NAMALWA (cell line): ENCODE data around the gene TSC22D2.
A peak's percentile ranks its signal among the peaks of the same experiment; 100 is the strongest.

Experiments used
- DNase-seq: peaks from one replicate; pipeline ENCODE4 v3.0.0-alpha.2; 2015; ENCODE audit warnings: low spot score

The TSC22D2 gene

DNA sequence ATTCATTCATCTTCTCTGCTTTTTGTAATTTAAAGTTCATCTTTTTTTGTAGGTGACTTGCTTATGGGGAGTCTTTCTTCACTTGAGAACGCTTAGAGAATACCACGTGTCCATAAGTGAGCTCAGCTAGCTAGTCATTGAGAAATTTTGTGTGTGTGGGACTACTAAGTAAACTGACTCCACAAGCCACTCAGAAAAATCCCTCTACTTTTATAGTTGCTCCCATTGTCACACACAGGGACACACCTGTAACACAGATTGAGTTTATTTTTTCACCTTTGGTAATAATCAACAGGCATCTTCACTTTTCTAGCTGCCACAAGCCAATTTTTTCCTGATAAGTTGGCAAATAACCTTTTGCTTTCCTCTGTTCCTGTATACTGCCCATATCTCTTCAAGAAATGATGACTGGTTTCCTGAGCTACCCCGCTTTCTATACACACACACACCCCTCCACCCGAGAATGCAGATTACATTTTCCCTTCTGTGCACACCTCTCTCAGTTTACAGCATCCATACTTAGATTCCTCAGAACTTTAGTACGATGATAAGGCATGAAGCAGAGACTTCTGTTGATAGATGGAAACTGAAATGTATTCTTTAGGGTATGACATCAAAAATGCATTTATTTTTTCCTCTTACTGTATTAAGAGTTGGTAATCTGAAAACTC is 4.6 kb downstream of the TSC22D2 start:
- DNase-seq = peak; percentile 59

DNA sequence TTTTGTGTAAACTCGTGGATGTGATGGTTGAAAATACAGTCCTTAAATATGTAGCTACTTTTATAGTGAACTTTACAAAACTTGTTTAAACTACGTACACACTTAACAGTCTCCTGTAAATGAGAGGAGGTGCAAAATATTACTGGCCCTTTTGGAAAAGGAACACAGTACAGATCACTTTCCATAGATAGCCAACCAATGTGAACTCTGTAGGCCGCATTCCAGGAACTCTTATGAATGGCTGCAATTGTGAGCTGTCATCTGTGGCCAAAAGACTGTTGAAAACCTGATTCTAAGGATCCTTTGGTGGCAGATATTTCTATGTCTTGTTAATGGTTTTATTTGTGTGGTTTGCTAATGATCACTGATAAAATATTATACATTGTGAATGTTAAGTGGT is 6.2 kb downstream of the TSC22D2 start:
- no peak for DNase-seq

DNA sequence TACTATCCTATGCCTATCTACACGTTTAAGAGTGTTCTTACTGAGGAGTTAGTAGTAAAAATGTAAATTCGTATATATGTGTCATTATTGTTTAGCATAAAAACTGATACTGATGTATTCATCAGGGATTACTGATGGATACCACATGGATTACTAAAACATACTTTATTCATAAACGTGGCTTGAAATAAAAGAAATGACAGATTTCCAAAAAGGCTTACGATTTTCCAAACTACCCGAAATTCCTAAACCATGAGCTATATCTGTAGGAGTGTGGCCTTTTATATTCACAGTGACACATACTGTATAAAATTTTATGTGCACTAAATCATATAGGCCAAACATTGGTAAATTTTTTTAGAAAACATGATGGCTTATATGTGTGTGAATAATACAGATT is 6.9 kb downstream of the TSC22D2 start:
- no peak for DNase-seq

DNA sequence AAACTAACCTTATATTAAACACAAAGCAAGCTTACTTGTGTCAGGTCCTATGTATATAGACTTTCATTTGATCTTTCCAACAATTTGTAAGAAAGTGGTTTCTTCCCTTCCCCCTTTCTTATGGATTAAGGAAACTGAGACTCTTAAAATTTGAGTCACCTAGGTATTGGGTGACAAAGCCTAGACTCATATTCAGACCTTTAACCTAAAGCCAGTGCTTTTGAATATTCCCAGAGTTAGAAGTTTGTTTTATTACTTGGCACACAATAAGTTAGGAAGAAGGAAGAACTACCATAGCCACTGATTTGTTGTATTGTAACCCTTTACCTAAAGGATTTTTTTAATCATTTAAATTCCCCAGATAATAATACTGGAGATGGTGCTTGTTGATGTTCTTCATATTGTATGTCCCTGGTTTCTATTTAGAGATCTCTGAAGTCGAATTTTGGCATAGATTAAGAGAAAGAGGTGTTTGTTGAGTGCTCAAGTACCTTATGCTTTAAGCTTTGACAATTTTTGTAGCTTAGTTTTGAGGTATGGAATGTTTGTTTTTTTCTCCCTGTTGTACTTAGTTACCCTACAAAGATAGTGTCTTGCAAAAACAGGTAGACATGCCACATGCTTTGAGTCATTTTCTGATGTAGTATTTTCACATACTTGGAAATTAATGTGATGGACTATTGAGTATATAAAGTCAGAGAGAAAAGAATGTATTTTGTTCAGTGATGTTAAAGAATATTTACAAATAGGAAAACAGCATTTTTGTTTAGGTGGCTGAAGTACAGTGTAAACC is 11.2 kb downstream of the TSC22D2 start:
- DNase-seq = no peak

DNA sequence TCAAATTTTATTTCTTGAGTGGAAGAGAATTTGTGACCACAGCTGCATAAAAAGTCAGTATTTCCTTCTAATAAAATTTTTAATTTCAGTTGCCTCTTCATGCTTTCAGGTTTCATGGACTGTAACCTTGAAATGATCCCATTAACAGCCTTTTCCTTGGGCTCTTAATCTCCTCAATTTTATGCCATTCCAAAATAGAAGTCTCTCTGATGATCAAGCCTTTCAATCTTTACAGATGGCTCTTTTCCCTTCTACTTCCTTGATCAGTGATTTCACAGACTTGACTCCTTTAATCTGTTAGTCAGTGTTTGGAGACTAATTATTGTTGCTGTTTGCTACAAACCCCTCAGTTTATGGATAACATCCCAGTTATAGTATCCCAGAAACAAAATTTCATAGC is 11.9 kb downstream of the TSC22D2 start:
- DNase-seq = no peak

DNA sequence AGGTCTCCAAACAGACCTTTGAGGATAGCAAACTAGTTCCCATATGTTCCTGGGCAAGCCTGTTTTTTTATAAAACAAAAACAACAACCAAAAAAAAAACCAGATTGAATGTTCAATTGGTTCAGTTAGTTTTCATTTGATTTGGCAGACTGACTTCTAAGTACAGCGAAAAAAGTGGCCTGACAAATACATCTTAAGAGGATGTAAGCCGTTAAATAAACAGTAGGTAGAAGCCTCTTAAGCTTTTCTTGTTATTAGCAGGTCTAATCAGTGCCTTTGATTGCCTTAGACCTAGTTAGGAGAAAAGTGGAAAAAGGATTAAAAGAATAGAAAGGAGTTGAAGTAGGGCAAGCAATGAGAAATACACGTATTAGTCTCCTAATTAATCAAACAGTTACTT is 13.2 kb downstream of the TSC22D2 start:
- DNase-seq = no peak

DNA sequence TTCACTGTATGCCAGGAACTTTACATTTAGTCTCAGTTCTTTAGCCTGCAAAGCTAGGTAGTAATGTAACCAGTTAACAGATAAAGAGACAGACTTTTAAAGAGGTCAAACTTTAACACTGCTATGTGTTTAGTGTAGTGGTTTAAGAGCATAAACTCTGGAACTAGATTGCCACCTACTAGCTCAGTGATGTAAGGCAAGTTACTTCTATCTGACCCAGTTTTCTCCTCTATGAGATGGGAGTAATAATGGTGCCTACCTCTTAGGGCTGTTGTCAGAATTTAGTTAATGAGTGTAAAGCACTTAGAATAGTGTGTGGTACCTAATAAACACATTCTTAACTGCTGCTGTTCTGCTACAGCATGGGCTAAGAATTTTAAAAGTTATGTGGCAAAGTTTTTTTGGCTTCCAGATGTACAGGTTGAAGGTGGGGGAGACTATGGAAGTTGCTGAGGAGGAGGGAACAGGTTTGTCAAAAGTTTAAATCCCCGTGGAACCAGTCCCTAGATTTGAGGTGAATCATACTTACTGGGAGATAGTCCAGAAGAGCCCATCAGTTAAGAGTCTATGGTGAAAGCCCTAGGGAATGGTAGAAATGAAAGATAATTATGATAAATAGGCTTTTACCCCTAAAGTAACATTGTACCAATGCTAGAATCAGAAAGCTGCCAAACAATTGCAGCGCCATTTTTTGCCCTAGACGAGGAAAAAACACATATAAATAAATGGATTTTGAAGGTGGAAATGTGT is 13.9 kb downstream of the TSC22D2 start:
- no peak for DNase-seq

DNA sequence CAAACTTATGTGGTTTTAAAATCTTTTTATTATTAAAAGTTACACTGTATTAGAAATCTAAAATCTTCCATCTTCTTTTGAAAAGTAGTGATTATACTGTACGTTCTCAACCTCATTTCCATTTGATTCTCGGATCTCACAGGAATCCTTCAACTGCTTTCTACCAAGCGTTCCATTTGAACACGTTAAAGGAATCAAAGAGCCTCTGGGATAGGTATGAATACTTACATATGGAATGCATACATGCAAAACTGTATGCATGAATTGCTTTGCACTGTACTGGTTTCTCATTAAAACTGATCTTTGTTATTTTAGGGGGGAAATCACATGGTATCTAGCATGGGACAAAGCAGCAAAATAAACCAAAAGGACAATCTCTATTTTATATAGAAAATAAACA is 14.8 kb downstream of the TSC22D2 start:
- no peak for DNase-seq

DNA sequence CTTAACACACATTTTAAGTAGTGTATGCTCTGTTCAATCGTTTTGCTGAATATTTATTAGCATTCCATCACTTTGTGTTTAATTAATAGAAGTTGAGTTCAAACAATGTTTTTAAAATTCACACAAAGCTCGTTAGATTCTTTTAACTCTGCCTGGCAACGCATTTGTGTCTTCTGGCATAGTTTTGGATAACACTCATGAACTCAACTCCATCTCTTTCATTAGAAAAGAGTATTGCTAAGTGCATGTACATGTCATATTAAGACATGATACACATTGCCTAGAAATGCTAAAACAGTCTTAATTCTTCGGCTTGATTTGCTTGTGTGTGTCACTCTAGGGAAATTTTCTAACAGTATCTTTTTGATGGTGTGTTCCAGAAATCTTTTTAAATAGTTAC is 15.7 kb downstream of the TSC22D2 start:
- DNase-seq = no peak

DNA sequence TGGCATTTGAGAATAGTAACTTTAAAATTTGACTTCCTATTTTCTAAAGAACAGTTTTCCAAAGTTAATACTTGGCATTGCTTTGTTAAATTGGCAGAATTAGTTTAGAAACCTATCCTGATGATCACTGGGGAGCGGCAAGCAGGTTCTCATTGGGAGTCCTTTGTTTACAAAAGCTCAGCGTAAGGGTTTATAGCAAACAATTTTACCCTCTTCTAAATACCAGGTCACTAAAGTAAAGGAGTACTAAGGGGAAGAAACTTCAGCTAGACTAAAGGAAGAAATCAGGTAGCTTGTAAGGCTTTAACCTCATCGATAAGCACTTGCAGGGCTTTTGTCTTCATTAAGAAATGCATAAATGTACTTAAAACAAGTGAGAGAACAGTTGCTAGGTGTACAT is 18.2 kb downstream of the TSC22D2 start:
- no peak for DNase-seq

DNA sequence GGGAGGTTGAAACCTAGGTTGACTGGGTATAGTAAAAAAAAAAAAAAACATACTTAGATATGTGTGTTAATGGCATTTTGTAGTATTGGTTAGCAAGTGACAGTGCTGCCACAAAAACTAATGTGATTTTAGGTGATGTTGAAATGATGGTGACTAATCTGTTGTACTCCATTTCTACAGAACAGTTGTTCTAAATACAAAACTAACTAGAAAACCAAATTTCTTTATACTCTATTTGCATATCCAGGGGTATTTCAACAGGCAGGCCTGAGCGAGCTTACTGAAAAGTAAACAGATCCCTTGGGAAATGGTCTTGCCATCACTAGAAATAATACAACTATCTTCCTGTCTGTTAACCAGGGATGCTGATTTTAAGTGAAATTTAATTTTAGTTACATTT is 20.5 kb downstream of the TSC22D2 start:
- no peak for DNase-seq

DNA sequence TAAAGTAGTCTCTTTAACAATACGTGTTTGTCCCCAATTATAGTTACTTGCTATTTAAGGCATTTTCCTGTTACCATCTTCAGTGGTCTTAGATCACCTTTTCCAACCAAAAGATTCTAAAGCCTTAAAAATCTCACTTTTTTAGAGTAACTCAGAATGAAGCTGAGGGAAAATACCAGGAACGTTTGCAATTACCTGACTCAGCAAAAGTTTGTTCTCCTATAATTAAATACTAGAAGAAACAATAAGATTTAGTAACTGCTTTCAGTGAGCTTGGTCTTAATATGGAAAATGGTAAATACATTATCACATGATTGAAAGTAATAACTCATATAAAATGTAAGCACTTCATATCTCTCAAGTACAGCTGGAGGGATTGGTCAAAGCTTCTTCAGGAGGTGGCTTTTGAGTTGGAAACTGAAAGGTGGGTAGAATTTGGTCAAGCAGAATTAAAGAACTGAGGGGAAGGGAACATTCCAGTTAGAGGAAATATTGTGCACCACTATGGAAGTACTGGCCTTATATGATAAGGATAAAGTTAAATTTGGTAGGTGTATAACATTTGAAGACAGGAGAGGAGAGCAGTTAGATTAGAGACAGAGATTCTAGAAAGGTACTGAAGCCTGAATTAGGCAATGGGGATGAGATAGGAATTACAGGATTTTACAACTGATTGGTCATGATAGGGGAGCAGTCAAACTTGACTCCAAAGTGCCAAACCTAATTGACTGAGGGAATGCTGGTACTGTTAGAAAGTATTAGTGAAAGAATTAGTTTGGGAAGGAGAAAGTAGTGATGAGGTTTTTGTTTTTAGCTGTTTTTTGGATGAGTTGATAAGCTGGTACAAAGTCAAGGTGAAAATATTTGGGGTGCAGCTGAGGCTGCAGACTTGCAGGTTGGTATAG is 21.9 kb downstream of the TSC22D2 start:
- no peak for DNase-seq

DNA sequence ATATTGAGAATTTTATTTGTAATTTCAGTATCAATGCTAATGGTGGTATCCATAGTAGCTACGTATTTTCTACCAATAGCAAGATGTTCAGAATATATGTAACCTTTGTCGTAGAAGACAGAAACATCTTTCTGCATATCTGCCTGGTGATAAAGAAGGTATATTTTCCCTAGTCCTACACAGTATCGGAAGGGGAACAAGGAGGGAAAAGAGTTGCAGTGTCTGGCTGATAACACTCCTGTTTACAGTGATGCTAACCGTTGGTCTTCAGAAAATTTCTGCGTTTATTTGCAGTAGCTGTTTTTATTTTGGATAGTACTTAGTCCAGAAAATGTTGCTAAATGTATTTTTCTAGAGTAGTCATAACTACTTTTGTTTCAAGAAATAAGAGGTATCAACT is 25.2 kb downstream of the TSC22D2 start:
- DNase-seq = no peak

DNA sequence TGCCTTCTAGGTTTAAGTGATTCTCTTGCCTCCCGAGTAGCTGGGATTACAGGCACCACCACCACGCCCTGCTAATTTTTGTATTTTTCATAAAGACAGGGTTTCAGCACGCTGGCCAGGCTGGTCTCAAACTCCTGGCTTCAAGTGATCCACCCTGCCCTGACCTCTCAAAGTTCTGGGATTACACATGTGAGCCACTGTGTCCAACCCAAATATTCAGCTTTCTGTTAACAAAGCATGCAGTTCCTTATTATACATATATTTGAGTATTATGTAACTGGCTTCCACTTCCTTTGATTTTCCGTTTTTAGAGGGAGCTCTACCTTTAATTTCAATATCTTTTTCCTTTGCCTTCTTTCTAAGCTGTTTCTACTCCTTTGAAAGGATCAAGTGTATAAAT is 26.1 kb downstream of the TSC22D2 start:
- no peak for DNase-seq

DNA sequence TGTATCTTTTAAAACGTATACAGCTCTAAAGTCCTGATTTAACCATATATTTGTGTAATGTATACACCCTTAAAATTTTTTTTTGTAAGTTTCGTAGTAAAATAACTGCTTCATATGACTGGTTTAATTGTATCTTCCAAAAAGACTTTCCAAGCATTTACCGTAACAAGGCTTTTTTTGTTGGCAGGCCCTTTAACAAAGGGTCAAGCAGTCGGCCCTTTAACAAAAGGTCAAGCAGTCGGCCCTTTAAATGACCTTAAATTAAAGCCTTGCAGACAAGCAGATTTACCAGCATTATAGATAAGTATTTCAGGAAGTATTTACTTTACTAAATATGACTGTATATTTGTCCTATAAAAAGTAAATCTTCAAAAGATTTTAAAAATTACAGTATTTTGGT is 28.1 kb downstream of the TSC22D2 start:
- DNase-seq = no peak

DNA sequence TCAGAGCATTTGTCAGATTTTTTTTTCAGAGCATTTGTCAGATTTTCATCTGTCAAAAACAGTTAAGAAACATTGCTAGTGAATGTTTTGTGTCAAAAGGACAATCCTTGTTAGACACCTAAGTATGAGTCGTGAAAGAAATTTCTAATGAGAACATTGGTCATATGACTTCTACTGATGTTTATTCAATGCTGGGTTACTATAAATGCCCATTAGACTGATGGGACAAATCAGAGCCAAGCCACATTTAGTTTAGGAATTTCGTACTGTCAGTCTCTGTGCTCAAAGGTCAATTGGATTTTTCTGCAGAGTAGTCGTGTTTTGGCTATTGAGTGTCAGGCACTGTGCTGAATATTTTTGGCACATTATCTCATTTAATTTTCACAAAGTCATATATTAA is 31.6 kb downstream of the TSC22D2 start:
- DNase-seq = no peak

DNA sequence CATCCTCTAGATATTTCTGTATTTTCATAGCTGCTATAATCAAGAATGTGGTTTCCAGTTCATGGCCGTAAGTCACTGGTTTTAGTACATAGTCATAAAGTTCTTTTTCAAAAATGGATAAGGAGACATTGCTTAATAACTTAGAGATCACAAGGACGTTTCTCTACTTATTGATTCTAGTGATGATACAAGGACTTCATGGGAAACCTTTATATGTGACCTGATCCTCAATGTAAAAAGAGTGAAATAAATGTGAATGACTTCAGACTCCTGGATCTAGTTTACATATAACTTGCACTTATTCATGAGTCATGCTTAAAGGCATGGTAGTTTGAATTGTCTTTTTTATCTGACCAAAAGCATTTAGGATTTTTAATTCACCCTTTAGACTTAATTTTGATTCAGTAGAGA is 35.2 kb downstream of the TSC22D2 start:
- no peak for DNase-seq

DNA sequence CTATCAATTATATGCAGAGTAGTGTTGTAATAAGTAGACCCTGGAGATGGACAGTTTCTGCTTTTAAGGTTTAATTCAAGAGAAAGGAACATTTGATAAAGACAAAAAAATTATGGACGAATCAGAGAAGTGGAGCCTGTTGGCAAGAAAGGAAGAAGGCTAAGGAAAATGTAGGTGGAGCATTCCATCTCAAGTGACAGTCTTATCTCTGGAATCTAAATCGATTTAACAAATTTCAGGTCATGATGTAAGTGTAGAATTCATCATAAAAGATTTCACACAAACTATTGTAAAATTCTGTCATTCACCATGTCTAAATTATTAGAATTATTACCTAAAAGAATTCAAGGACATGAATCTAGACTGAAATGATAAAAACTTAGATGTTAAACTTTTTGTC is 36.3 kb downstream of the TSC22D2 start:
- DNase-seq = no peak

DNA sequence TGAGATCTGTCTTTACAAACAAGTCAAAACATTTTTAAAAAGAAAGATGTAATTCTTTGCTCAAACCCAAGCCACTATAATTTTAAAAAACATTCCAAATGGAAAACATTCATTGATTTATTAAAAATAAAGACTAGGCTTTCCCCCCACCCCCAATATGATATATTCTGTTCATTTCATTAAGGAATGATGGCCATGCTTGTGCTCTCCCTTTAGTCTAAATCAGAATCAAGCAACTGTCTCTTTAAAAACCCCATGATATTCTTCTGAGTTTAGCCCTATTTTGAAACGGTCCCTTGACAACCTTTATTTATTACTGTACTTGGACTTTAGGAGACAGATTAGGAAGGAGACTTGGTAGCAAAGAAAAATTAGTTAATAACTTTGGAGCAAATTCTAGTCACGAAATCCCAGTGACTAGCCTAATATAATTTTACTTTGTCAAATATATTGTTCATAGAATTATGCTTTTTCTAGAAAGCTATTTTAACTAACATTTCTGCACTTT is 38.4 kb downstream of the TSC22D2 start:
- no peak for DNase-seq

DNA sequence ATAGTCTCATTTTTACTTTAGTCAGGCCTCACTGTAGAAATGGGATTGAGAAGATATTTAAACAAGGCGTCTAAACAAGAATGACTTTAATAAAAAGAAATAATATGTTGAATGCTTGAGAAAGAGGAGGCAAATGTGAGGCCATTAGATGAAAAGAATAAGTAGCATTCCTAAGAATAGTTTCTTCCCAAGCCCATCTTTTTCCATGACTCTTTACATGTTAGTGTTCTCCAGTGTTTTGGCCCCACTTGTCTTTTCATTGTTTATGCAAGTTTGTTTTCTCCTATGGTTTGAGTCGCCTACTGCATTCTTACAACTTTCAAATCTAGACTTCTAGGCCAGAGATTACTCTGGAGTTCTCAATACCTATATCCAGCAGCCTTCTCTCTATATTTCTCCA is 39.0 kb downstream of the TSC22D2 start:
- no peak for DNase-seq

DNA sequence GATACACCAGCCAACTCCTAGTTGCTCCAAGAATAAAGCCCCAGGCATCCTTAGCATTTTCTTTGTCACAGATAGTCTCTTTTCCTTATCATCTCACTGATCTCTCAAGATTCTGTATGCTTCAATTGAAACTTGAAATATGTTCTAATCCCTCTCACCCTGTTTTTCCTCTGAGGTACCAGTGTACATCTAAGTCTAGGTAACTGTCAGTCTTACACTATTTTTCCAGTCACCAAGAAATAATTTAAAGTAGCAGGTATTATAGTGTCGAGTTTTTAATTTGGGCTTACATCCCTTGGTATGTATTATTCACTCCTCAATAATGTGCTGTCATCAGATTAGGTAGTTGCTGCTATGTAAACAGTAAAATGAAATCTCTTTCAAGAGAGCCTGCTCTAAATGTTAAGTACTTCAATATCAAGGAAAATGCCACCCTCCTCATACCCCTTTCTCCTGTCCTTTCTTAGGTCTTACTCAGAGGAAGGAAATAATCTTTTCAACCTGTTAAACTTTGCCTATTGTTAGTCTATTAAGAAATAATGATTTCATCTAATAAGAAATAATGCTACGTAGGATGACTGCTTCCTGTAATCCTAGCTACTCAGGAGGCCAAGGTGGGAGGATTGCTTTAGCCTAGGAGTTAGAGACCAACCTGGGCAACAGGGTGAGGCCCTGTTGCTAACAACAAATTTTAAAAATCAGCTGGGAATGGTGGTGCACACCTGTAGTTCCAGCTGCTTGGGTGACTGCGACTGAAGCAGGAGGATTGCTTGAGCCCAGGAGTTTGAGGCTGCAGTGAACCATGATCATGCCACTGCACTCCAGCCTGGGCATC is 39.8 kb downstream of the TSC22D2 start:
- DNase-seq = no peak
